GM23338 (cell line): Measurements from ENCODE around the gene ATOH8.

Experiments used
- CTCF ChIP-seq, 2 experiments: fragments of 200-600 bp in 1 of 2; sonication (generic) in 1 of 2; conservative IDR thresholded peaks; 2 replicates each; pipeline versions ENCODE4 v1.5.1 to v1.6.1; 2016 to 2017; ENCODE audit warnings: antibody characterized with exemption in 2 of 2, low read depth in 2 of 2, mild to moderate bottlenecking in 2 of 2, moderate library complexity in 1 of 2
- ETS1 ChIP-seq: IDR thresholded peaks from 2 replicates; pipeline ENCODE4 v1.6.1; 2016; ENCODE audit warnings: antibody characterized with exemption
- EZH2 ChIP-seq: fragments of 200-600 bp; sonication (generic); IDR thresholded peaks from one replicate; pipeline ENCODE4 v1.8.0; 2017; ENCODE audit warnings: antibody characterized with exemption, mild to moderate bottlenecking, low read depth; ENCODE audit not compliant: unreplicated experiment
- EZH2phosphoT487 ChIP-seq: fragments of 200-600 bp; sonication (generic); IDR thresholded peaks from one replicate; pipeline ENCODE4 v1.8.1; 2018; ENCODE audit warnings: antibody characterized with exemption; ENCODE audit not compliant: unreplicated experiment
- NANOG ChIP-seq: IDR thresholded peaks from 2 replicates; pipeline ENCODE4 v1.6.1; 2016; ENCODE audit warnings: antibody characterized with exemption, borderline replicate concordance
- POLR2AphosphoS5 ChIP-seq: IDR thresholded peaks from 2 replicates; pipeline ENCODE4 v1.6.1; 2016; ENCODE audit warnings: antibody characterized with exemption, low read depth
- STAT1 ChIP-seq: IDR thresholded peaks from one replicate; pipeline ENCODE4 v1.6.1; 2016; ENCODE audit warnings: antibody characterized with exemption; ENCODE audit not compliant: unreplicated experiment

GRCh38 chr2:85745619-85746018 lies 8.2 kb upstream of the ATOH8 start:
- no peak for TF ChIP-seq ETS1
- no peak for TF ChIP-seq CTCF (conservative IDR thresholded peaks at IDR 0.05; ENCODE audit: low read depth in 2 of 2)
- no peak for TF ChIP-seq EZH2
- no peak for TF ChIP-seq POLR2AphosphoS5
- TF ChIP-seq NANOG: no peak
- TF ChIP-seq EZH2phosphoT487: no peak
- TF ChIP-seq STAT1: no peak
